HG03108 (cell line): ENCODE results near the gene PRR22.
A peak's percentile ranks its signal among the peaks of the same experiment; 100 is the strongest.
"Not testable (repeated sequence)": the region's sequence is repeated elsewhere in the genome, so short reads cannot be mapped to it uniquely, and the experiment has no call there.

Experiments
- ATAC-seq: cut with Tn5 transposase; IDR thresholded peaks from one replicate; pipeline ENCODE4 v1.9.1; 2021; ENCODE audit warnings: moderate library complexity; ENCODE audit not compliant: unreplicated experiment

PRR22 gene

DNA sequence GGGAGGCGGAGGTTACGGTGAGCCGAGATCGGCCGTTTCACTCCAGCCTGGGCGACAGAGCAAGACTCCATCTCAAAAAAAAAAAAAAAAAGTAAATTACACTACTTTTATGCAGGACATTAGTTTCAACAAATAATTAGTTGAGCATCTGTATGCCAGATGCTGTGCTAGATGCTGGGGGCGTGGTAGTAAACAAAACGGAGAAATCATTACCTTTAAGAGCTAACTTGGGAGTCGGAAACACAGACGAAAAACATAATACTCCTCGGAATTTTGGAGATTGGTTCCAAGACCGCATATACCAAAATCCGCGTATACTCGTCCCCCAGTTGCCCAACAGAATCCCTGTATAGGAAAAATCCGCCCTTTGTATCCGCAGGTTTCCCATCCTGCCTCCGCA lies 7.7 kb upstream of the PRR22 start:
- ATAC-seq, result no peak

DNA sequence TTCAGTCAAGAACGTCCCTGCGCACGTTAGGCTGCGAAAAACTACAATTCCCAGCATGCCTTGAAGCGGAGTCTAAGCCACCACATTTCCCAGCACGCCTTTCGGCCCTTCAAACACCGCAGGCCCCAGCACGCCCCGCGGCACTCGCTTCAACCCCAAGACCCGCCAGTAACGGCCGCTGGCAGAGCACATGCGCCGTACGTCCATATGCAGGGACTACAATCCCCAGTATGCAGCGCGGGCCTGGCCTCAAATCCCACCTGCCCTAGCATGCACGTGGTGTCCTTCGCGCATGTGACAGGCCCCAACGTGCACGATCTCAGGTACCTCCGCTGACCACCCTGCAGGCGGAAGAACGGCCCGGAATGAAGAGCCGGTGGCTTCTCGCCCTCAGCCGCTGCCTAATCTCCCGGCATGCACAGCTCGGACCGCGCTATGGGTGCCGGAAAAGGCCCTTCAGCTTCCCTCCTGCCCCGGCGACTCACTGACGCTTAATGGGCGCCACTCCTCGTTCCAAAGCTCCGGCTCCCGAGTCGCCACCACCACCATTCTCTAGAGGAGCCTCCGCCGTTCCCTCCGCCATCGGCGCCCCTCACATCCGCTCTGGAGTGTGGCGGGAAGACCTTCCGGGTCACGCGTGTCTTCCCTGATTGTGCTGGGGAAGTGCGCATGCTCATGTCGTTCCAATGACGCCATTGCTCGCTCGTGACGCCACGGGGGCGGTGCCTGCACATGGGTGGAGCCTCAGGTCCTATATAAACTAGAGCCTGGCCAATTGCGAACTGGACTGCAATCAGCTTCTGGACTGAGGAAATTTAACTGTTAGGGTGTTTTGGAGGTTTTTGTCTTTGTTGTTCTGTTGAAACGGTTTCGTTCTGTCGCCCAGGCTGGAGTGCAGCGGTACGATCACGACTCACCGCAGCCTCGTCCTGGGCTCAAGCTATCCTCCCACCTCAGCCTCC lies 6.3 kb upstream of the PRR22 start, which contains the start of gene DUS3L:
Gene DUS3L (minus strand): TSS at position 605 of the 962 bp plus-strand sequence. CDS start 22 bp downstream, at position 583.
- peak; percentile 91 for ATAC-seq

DNA sequence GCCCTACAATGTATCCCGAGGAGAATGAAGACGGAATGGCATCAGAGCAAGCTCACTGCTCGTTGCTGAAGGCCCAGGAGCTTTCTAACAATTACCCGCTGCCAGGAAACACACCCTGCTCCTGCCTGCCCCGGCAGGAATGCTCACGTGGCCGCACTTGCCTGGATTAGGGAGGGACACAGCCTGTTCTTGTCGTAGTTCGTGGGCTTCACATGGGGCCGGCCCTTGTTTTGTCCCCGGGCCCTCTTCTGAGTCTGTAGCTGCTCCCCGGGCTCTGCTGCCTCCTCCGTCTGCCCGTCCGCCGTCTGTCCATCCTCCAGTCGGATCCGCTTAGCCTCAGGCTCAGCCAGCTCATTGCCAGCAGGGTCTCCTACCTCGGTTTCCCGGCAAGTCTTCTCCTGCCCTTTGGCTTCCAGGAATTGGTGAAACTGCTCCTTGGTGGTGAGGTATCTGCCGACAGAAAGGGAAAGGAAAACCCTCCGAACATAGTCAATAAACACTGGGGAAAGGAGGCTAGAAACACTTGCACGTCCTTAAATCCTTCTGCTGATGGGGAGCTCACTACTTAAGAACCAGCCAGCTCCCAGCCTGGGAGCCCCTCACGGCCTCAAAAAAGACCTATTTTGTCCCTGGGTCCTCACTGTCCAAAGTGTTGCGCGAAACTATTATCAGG lies 5.5 kb upstream of the PRR22 start:
- ATAC-seq, result no peak

DNA sequence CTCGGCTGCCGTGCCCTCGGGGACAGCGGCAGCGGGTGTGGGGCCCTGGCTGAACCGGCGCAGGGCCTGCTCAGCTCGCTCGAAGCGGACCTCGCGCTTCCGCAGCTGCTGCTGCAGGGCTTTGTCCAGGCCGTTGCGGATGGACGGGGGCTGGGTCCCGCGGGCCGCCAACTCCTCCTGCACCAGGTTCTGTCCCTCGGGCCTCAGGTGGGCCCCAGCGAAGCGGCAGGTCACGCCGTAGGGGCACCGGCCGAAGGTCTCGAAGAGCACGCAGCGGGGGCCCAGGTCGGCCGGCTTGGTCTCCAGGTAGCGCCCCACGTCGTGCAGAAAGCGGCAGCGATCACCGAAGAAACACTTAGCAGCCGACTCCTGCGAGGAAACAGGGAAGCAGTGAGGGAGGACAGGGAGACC lies 4.8 kb upstream of the PRR22 start:
- ATAC-seq, result no peak

DNA sequence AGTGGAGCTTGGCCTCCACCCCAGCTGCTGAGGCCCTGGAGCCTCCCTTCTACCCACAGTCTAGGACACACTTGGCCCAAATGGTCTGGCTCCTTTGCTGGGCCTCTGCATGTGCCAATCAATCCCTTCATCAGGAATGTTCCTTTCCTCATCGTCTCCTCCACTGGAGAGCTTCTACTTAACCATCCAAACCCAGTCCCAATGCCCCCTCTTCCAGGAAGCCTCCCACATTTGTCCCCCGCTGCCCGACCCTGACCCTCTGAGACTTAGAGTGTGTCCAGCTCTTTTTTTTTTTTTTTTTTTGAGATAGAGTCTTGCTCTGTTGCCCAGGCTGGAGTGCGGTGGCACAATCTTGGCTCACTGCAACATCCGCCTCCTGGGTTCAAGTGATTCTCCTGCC lies 3.9 kb upstream of the PRR22 start:
- no peak for ATAC-seq

DNA sequence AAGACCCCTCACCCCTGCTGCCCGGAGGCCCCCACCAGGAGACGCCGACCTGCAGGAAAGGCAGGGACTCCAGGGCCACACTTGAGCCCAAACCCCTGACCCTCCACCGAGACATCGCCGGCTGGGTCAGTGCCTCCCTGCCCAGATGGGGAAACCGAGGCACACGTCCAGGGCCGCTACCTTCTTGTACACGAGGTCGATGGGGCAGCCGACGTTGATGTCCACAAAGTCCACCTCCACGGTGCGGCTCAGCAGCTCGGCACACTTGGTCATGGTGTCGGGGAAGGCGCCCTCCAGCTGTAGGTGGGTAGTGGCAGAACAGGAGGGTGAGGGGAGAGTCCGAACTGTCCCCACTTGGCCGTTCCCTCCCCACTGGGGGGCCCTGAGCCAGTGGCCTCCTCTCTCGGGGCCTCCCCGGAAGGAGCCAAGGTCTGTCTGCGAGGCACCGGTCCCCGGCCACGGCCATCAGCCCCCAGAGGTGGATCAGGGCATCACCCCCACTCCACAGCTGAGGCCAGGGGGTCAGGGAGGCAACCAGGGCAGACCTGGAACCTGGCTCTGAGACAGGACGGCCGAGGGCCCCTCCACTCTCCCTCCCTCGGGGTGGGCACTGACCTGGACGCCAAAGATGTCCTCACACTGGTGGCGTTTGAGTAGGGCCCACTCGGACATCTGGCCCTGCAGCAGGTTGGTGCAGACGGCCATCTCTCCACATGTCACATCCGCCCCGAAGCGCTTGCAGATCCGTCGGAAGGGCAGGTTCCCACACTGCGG lies 3.0 kb upstream of the PRR22 start:
- ATAC-seq, result no peak

DNA sequence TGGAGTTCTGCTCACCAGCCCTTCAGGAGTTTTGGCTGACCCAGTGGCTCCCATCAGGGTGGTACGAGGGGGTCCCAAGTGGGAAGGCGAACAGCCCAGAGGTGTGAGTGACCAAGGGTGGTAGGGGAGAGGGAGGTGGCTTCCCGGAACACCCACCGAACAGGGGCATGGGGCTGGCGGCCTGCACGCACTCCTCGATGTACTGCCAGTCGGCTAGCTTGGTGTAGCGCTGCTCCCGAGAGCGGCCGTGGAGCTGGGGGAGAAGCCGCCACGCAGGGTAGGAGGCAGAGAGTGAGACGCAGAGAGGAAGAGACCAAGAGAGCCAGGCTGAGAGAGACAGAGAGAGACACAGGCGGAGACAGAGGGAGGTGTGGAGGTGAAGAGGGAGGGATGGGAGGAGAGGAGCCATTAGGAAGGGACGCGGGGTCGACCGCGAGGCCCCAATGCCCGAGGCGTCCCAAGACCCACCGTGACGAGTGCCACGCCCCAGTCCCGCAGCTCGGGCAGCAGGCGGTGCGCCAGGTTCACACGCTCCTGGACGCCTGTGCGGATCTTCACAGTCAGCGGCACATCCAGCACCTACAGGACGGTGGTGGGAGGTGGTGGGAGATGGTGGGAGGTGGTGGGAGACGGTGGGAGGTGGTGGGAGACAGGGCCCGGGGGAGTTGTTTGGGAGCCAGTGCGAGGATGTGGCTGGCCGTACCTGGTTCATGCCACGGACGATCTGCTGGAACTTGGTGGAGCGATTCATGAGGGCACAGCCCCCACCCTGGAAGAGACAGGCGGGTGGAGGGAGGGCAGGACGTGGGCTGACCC lies 2.3 kb upstream of the PRR22 start:
- no peak for ATAC-seq

DNA sequence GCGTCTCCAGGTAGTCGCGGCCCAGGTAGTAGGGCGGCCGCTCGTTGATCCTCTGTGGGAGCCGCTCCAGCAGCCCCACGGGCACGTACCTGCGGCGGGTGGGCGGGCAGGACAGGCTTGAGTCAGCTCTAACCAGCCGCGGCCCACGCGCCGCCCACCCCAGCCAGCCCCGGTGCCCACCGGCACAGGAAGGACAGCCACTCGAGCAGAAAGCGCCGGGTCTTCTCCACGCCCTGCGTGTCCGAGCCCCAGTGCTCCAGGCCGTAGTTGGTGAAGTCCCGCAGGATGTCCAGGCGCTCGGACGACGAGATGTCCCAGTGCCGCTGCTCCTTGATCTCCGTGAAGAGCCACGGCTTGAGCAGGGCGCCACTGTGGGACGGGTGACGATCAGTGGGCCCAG lies 877 bp upstream of the PRR22 start:
- ATAC-seq, result no peak

DNA sequence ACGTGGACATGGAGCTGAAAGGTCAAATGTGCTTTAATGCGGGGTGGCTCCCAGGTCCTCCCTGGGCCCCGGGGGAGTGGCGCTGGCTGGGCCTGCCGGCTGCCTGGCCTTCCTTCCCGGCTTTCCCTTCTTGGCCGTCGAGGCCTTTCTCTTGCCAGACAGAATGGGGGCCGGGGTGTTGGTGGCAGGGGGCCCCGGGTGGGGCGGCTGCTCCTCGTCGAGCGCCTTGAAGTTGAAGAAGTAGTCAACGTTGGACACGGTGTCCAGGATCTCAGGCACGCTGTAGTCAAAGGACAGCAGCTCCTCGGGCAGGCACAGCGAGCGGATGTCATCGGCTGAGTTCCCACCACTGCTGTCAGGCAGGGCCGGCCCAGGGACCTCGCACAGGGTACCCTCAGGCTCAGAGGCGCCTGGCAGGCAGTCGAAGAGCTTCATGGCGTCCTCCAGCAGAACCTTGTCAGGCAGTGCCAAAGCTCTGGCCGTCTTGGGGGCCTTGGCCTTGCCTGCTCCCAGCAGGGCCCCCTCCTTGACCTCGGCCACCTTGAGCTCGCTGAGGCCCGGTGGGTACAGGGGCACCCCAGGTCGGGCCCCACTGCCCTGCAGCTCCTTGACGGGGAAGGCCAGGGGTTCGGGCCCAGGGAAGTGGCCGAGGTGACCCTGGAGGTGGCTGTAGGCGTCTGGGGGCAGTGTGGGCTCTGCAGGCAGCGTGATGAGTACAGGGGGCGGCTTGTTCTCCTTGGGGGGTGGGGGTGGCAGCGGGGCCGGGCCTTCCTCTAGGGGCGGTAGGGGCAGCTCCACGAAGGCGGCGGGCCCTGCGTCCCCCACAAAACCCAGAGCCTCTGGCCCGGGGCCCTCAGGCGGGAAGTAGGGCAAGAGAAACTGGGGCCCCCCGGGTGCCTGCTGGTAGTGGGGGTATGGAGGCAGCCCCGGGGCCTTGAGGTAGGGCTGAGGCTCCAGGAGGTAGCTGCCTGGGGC lies 1.3 kb downstream of the PRR22 start:
- no peak for ATAC-seq

DNA sequence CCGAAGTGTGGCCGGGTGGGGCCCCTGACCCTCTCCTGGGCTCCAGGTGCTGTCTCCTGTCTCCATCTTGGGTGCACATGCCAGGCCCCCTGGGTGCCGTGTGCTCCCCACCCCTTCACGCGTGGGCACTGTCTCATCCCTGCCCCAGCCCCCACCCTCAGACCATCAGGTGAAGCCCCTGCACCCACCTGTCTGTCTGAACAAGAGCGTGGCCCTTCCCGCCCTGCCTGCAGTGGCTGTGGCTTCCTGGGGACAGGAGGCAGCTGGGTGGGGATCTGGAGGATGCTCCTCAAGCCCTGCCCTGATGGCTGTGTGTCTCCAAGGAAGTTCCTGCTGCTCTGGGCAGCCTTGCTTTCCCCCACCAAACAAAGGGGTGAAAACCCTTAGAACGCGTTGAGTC lies 2.2 kb downstream of the PRR22 start:
- ATAC-seq, result no peak

DNA sequence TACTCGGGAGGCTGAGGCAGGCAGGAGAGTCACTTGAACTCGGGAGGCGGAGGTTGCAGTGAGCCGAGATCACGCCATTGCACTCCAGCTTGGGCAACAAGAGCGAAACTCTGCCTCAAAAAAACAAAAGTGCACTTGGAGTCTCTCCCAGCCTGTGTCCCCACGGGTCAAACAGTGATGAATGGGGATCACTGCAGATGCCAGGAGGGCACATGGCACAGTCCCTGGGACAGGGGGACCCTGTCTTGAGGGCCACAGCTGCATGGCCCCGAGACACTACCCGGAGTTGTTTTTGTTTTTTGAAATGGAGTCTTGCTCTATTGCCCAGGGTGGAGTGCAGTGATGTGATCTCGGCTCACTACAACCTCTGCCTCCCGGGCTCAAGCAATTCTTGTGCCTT lies 3.6 kb downstream of the PRR22 start:
- ATAC-seq, result not testable (repeated sequence)

DNA sequence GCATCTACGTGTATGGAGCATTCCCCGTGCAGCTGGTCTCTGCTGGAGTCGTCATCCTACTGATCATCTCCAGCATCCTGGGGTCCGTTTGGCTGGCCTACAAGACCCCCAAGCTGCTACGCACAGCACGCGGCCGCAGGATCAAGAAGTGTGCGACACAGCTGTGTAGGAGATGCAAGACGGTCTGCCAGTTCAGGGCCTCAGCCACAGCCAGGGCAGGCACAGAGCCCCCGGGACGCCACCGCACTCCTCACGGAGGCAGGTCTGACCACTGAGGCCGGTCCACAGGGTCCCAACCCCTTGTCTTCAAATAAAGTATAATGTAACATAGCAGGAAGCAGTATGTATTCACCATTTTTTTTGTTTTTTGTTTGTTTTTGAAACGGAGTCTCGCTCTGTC lies 6.1 kb downstream of the PRR22 start:
- no peak for ATAC-seq

DNA sequence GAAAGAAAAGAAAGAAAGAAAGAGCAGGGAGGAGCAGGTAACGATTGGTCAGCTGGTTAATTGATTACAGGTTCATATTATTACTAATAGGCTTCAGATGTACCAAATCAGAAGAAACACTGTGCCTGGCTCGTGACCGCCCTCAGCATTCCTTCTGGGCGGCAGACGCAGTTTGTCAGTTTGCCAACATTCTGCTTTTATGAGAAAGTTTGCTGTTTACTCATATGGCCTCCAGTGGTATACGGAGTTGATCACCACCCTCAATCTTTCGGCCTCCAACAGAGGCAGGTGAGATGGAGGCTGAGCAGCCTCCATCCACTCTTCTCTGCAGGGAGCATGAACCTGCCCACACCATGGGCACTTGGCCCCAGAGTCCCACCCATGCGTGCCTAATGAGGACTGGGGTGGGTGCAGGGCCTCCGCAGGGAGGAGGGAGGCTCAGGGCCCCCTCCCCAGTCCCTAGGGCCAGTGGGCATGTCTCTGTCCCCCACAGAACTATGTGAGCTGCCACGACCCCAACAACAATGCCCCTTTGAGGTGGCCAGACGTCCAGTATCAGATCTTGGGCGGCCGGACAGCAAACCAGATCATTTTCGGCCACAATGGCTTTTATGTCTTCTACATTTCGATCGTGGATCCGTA lies 8.8 kb downstream of the PRR22 start:
- ATAC-seq, result no peak

DNA sequence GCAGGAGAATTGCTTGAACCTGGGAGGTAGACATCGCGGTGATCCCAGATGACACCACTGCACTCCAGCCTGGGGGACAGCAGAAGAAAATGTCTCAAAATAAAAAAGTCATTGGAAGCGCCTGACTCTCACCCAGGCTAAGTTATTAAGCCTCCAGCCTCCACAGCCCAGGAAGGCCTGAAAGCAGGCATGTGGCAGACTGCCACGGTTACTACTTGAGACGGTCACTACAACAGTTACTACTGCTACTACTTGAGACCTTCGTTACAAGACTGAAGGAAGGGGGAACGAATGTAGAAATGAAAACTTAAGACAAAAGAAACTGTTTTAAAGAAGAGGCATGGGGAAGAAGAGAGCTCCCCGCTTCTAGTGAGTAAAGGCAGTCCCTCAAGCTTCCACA lies 9.6 kb downstream of the PRR22 start:
- ATAC-seq, result no peak

DNA sequence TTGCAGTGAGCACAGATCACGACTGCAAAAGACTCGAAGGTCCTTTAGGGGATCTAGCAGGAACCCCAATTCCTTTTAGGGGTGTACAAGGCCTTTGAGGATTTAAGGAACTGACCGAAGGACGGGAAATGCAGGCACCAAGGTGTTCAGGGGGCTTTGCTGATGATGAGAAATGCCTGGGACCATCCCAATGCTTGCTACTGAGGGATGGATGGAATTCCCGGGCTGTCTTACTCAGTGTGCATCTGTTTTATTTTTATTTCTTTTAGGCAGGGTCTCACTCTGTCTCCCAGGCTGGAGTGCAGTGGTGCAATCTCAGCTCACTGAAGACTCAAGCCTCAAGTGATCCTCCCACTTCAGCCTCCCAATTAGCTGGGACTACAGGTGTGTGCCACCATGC lies 11.3 kb downstream of the PRR22 start:
- ATAC-seq, result no peak

DNA sequence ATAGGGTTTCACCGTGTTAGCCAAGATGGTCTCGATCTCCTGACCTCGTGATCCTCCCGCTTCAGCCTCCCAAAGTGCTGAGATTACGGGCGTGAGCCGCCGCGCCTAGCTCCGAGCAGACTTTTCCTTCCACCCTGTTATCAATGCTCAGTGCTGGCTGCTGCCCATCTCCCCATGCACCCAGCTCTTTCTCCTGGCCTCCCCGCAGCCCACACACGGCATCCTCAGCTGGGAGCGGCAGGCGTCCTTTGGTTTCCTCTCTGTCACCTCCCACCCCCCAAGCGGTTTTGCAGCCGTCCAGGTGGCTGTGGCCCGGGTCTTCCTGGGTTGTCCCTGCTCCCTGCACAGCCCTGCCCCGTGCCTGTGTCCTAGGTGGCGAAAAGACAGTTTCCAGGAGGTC lies 12.1 kb downstream of the PRR22 start:
- no peak for ATAC-seq

DNA sequence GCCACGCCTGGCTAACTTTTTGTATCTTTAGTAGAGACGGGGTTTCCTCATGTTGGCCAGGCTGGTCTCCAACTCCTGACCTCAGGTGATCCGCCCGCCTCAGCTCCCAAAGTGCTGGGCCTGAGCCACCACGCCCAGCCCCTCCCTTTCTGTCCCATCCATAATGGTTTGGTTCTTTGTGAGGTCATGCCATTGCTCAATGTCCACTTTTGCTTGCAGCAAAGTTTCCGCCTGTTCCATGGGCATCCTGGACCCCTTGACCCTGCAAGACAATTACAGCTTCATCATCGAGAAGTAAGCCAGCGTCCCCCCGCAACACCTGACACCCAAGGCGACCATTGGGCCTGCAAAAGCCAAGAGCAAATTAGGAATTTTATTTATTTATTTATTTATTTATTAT lies 16.6 kb downstream of the PRR22 start:
- no peak for ATAC-seq

DNA sequence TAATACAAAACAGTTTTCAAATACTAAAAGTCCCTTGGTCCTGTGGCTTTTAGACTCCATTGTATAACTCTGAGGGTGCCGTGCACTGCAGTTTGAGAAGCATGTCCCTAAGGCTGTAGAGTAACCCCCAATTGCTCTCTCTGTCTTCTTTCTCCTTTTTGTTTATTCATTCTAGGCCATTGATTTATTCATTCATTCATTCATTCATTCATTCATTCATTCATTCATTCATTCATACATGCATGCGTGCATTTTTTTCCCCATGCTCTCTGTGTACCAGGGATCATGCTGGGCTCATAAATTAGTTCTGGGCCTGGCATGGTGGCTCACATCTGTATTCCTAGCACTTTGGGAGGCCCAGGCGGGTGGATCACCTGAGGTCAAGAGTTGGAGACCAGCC lies 19.3 kb downstream of the PRR22 start:
- ATAC-seq, result no peak
